ENCODE results near the gene PRKX. TPM values are rescaled to one million over a fixed set of nuclear protein-coding genes. Genes with fewer than 3 reads are reported as not detected.

PRKX gene
- total and polyA plus RNA-seq, 12 donors = 1.7 to 10.1 (median 2.8) TPM

DNA sequence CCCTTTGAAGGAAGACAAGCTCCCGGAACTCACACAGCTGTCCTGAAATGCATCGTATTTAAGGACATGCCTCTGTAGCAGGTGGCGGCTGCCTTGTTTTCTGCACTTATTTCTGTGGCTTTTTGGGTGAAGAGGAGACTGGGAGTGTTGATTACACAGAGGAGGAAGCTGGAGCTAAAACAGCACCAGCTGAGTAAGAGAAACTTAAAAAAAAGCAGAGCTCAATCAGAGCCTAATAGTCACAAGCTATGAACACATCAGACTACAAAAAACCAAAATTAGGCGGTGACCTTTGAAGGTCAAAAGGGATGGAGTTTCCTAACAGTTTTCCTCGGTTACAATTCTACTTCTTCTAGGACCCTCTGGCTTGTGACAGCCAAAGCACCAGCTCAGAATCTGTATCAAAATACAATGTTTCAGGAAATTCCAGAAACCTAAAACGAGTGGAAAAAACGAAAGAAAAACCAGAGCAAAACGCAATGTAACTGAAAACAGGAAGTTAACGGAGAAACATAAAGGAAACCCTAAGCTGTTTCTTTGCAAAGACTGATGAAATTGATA is 13.5 kb downstream of the PRKX start:
- Histone ChIP-seq H3K27me3 (no peaks in the 10 kb centered on the region), H3K4me1 (peaks cover 0 to 58% (median 3%) of the 10 kb centered on the region in 9 donors), H3K4me3 (peak overlapping the region in 6 of 10 donors; percentile 32 to 55 (median 40)), H3K36me3 (peaks cover 0 to 4% (median 0%) of the 10 kb centered on the region in 9 donors), H3K9me3 (no peaks in the 10 kb centered on the region), H3K27ac (peak overlapping the region; percentile 2 to 93 (median 64))
- 24 to 35% methylated on average over 9 of the region's 9 CpGs for WGBS, 2 donors
- DNase-seq (no peak), ATAC-seq (peak in 6 of 8 donors; percentile 26 to 57 (median 40))
- TF ChIP-seq, protein P1, sequence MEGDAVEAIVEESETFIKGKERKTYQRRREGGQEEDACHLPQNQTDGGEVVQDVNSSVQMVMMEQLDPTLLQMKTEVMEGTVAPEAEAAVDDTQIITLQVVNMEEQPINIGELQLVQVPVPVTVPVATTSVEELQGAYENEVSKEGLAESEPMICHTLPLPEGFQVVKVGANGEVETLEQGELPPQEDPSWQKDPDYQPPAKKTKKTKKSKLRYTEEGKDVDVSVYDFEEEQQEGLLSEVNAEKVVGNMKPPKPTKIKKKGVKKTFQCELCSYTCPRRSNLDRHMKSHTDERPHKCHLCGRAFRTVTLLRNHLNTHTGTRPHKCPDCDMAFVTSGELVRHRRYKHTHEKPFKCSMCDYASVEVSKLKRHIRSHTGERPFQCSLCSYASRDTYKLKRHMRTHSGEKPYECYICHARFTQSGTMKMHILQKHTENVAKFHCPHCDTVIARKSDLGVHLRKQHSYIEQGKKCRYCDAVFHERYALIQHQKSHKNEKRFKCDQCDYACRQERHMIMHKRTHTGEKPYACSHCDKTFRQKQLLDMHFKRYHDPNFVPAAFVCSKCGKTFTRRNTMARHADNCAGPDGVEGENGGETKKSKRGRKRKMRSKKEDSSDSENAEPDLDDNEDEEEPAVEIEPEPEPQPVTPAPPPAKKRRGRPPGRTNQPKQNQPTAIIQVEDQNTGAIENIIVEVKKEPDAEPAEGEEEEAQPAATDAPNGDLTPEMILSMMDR (IDR thresholded peaks at IDR 0.05) = no peak
- intact Hi-C loops (cut with DNase I) = loop anchor here in 2 of 10 donors (10.0 kb wide), 2 partner anchors 45 to 115 kb away; no protein-coding TSS in a partner anchor

DNA sequence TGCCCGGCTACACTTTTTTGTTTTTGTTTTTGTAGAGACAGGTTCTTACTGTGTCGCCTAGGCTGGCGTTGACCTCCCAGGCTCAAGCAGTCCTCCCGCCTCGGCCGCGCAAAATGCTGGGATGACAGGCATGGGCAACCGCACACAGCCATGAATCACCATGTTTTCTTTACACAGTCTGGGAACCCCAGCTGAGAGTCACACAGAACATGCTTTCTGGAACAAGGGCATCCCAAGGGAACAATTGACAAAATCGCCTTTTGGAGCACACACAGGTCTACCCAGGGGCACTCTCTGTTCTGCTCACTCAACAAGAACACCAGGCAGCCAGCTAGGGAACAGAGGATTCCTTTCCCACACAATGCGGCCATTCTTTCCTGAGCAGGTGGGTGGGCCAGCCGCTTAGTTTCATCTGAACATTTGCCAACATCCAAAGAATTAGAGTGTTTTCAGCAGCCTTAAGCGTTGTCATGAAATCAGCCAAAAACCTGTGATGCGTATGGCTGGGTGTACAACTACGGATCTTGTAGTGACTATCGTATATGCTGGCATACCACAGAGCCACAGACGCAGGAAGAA is 15.7 kb downstream of the PRKX start:
- peak; percentile 22 to 25 for DNase-seq
- H3K4me3 ChIP-seq = peak overlapping the region in 1 of 10 donors; percentile 9

DNA sequence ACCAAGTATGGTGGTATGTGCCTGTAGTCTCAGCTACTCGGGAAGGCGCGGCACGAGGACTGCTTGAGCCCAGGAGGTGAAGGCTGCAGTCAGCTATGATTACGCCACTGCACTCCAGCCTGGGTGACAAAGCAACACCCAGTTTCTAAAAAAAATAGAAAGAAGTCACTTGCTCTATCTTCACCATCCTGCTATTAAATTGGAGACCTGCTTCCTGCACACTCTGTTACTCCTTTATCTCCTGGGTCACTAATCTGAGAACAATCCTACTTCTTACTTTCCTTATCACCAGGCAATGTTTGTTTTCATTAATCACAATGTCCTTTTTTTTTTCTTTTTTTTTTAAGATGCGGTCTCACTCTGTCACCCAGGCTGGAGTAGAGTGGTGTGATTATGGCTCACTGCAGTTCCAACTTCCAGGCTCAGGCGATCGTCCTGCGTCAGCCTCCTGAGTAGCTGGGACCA is 16.2 kb downstream of the PRKX start:
- DNase-seq (no peak), ATAC-seq (peak in 5 of 8 donors; percentile 10 to 59 (median 48))
- TF ChIP-seq, protein P1 (IDR thresholded peaks at IDR 0.05) = no peak
- H3K27me3 ChIP-seq = no peaks in the 10 kb centered on the region
- 55 to 85% methylated on average over 9 of the region's 9 CpGs for WGBS, 2 donors
- H3K4me3 ChIP-seq = peak overlapping the region in 1 of 10 donors; percentile 9
- no peaks in the 10 kb centered on the region for H3K36me3 ChIP-seq
- H3K4me1 ChIP-seq = peaks cover 0 to 65% (median 3%) of the 10 kb centered on the region in 9 donors
- no peaks in the 10 kb centered on the region for H3K9me3 ChIP-seq
- peak overlapping the region in 7 of 10 donors; percentile 7 to 43 (median 35) for H3K27ac ChIP-seq
- intact Hi-C loops (cut with DNase I) = loop anchor here in 1 of 10 donors (10.0 kb wide), 1 partner anchor 118 kb away; no protein-coding TSS in a partner anchor

More for the DNA sequence above, 15.7 kb downstream of the PRKX start:
- peaks cover 0 to 65% (median 3%) of the 10 kb centered on the region in 9 donors for H3K4me1 ChIP-seq
- H3K27me3 ChIP-seq = no peaks in the 10 kb centered on the region
- WGBS, 2 donors = 38 to 56% methylated on average over 16 of the region's 16 CpGs
- TF ChIP-seq, protein P1 (IDR thresholded peaks at IDR 0.05) = no peak
- ATAC-seq = peak in 7 of 8 donors; percentile 68 to 92 (median 86)
- intact Hi-C loops (cut with DNase I) = loop anchor here in 1 of 10 donors (10.0 kb wide), 1 partner anchor 117 kb away; no protein-coding TSS in a partner anchor
- H3K36me3 ChIP-seq = no peaks in the 10 kb centered on the region
- H3K9me3 ChIP-seq = no peaks in the 10 kb centered on the region
- peak overlapping the region in 7 of 10 donors; percentile 7 to 46 (median 40) for H3K27ac ChIP-seq

DNA sequence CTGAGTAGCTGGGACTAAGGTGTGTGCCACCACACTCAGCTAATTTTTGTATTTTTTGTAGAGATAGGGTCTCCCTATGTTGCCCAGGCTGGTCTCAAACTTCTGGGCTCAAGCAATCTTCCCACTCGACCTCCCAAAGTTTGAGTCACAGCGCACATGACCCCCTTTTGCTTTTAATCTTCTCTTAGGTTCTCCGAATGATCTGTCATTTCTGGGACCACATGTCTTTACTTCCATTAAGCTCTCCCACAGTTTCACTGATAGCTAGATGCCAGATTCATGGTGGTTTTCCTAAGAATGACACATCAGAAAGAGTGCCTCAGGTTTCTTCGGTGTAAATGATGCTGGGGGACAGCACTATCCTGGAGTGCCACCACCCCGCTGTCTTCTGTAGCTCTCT is 17.9 kb downstream of the PRKX start:
- Histone ChIP-seq H3K4me1 (peaks cover 0 to 50% (median 3%) of the 10 kb centered on the region in 9 donors), H3K36me3 (no peaks in the 10 kb centered on the region), H3K4me3 (no peak overlapping the region), H3K27ac (peak overlapping the region in 1 of 10 donors; percentile 46), H3K9me3 (no peaks in the 10 kb centered on the region), H3K27me3 (no peaks in the 10 kb centered on the region)
- ATAC-seq = no peak
- 95 to 96% methylated on average over 5 of the region's 5 CpGs for WGBS, 2 donors
- TF ChIP-seq, protein P1 (IDR thresholded peaks at IDR 0.05) = no peak
- DNase-seq = no peak
- intact Hi-C loops (cut with DNase I) = loop anchor here in 1 of 10 donors (10.0 kb wide), 1 partner anchor 119 kb away; no protein-coding TSS in a partner anchor

Data from heart right ventricle (tissue), 16 donors.